GM12865 (cell line): ENCODE results near the gene IPO8.

Experiments used
- DNase-seq: peaks from one replicate; pipeline ENCODE4 v3.0.0; 2010; ENCODE audit warnings: low read depth
- H3K4me3 ChIP-seq: 2 replicates; pipeline ENCODE4 v1.5.1; 2011; ENCODE audit warnings: mild to moderate bottlenecking, low read depth, low read length, control low read depth
- CTCF ChIP-seq: IDR thresholded peaks from 2 replicates; pipeline ENCODE4 v1.5.1; 2011; ENCODE audit warnings: low read length, control low read depth, low read depth, inconsistent platforms; ENCODE audit not compliant: insufficient read depth; ENCODE audit errors: missing control alignments

IPO8 gene

DNA sequence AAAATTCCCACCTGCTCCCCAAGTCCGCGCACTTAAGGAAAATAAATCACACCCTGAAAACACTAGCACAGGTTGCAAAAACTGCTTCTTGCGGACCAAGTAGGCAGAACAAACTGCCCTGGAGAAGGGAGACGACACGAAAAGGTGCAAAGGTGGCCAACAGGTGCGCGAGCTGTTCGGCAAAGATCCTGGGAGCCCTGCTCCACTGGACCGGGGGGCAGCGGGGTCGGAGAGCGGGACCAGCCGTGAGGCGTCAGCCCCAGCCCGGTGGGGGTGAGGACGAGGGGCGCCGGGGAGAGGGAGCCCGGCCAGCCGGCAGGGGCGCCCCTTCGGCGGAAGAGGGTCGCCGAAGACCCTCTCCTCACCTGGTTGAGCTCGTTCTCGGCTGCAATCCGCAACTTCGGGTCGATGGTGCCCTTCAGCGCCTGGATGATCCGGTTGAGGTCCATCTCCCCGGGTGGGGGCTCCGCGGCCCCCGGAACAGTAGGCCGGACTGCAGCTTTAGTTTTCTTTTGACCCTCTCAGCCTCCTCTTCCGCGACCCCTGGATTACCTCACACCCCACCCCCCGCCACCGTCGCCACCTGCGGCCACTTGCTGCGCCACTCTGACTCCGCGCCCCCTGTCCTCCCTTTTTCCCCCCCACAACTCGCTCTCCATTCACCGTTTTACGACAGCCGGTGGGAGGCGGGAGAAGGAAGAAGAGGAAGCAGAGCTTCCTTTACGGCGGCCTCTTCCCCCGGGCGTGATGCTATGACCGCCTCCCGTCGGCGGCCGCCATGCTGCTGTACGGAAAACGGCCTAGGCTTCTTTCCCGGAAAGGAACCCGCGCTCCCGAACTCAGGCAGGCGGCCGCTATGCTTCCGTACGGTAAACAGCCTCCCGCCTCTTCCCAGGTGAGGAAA is at the start of gene IPO8:
IPO8 (minus strand) TSS at position 671 of the 904 bp plus-strand sequence; CDS start at position 449, 222 bp downstream.
- peak; percentile 94 for DNase-seq
- peak within 1 kb of the TSS; percentile 95 for H3K4me3 ChIP-seq
- peak; percentile 49 for TF ChIP-seq CTCF

DNA sequence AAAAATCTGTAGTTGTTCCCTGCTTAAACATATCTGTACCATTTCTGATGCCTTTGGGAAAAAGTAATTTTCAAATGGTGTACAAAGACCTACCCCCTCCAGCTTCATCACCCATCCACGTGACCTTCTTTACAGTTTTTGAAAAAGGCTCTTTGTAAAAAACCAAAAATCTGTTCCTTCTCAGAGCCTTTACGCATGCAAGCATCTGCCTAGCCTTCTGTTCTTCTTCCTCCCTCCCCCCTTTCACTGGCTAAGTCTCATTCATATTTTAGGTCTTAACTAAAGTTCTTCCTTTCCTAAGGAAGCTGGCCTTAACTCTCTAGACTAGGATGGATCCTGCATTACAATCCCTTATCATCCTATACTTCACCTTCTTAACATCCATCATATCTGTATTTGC is 48.7 kb upstream of the IPO8 start:
- DNase-seq, result no peak
- H3K4me3 ChIP-seq, result no peak overlapping the region
- no peak for TF ChIP-seq CTCF

DNA sequence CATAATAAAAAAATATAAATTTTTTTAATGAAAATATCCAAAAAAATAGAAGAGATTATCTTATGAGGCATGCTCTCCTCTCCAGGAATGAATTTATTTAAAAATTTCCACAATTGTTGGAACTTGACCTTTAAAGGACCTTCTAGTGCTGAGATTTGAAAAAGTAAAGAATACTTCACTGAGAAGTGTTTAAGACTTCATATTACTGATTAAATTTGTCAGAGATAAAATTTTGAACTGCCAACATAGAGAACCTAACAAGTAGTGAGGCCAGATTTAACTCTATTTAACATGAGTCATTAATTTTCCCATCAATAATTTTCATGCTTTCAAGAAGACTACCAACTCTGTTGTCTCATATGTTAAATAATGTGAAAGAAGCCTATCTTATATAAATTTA is 44.6 kb upstream of the IPO8 start:
- no peak for DNase-seq
- H3K4me3 ChIP-seq, result no peak overlapping the region
- TF ChIP-seq CTCF, result no peak

- DNase-seq, result no peak
- no peak for TF ChIP-seq CTCF
- H3K4me3 ChIP-seq, result no peak overlapping the region
These were observed 43.4 kb upstream of the IPO8 start for GRCh38 chr12:30739020-30739419.

DNA sequence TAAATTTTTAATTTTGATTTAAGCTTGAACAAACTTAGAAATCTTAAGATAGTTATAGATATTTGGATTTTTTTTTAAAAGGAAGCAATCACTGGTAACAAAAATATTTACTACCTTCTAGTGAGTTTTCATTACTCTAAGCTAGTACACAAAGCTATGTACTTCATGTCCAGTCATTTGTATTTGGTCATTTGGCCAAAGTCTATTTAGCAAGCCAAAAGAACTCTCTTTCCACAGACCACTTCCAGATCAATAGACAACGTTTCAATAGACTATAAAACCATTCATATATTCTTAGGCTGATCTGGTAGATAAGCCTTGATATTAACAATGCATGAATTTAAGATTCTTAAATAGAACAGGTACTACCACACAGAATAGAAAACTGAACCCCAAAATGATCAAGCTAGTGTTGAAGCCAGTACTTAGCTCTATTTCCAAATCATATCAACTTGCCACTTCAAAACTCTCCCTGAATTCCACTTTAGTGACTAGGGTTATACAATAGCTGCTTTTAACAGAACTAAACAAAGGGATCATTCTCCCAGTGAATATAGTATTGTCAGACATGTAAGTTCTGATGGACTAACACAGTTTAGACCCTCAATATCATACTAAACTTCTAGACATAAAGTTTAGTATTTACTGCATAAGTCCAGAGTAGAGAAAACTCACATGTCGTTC is 37.4 kb upstream of the IPO8 start:
- H3K4me3 ChIP-seq, result no peak overlapping the region
- no peak for TF ChIP-seq CTCF

DNA sequence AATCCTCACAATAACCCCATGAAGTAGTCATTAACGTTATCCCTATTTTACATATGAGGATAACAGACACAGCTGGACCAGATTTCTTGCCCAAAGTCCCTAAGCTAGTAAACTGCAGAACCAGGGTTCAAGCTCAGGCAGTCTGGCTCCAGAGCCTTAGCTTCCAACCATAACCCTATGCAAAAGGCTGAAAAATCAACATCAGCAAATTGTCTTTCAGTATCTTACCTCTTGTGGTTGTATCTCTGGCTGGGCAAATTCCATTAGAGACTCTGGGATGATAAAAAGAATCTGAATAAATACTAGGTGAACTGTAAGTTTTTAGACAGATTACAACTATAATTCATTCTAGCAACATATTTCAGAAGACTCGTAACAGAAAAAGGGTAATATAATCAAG is 34.3 kb upstream of the IPO8 start:
- no peak overlapping the region for H3K4me3 ChIP-seq
- no peak for DNase-seq
- no peak for TF ChIP-seq CTCF

More for the DNA sequence above, 37.4 kb upstream of the IPO8 start:
- no peak for DNase-seq

DNA sequence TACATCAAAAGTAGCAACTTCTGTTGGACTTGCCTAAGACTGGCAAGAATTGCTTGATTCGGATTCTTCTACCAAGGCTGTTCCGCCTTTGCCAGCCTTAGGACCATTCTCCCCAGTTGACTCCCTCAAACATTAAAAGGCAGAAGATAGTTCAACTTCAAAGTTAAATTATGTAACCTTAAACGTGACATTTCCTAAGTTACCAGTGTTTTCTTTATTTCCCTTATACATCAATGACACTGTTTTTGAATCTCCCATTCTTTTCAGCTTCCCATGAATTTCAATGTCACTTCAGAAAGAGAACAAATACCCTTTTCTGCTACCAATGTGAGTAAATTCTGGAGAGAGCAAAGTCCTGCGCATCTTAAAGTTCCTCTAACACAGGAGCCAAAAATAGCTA is 33.9 kb upstream of the IPO8 start:
- no peak for DNase-seq
- no peak overlapping the region for H3K4me3 ChIP-seq
- TF ChIP-seq CTCF, result no peak
